ENCODE results near the gene KSR1.
"Not testable (repeated sequence)": the region's sequence is repeated elsewhere in the genome, so short reads cannot be mapped to it uniquely, and the experiment has no call there.

The KSR1 gene

GRCh38 chr17:27455914-27456680 lies at the start of gene KSR1:
Gene KSR1, plus strand, starts transcription at chr17:27456448. Its CDS starts 196 bp downstream, at chr17:27456644.
- DNase-seq = peak; percentile 86

GRCh38 chr17:27407916-27408864 lies 48.1 kb upstream of the KSR1 start:
- no peak for DNase-seq

DNA sequence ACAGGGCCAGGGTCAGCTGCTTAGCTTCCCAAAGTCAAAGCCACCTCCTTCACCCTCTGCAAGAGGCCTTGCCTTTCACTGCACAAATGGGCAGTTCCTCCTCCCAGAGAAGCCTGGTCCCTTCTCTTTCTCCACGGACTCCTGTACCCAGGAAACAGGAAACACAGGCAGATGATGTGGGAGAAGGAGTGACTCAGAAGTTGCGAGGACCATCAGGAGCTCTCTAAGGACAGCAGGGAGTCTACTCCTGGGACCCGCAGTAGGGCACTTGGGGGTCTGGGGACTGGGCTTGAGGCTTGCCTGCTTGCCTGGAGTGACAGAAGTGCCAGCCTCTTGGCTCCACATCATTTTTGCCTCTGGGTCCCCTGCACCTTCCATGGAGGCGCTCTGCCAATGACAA lies 47.4 kb upstream of the KSR1 start:
- no peak for DNase-seq

- DNase-seq = not testable (repeated sequence)
Measured at GRCh38 chr17:27412158-27412557, 44.1 kb upstream of the KSR1 start.

DNA sequence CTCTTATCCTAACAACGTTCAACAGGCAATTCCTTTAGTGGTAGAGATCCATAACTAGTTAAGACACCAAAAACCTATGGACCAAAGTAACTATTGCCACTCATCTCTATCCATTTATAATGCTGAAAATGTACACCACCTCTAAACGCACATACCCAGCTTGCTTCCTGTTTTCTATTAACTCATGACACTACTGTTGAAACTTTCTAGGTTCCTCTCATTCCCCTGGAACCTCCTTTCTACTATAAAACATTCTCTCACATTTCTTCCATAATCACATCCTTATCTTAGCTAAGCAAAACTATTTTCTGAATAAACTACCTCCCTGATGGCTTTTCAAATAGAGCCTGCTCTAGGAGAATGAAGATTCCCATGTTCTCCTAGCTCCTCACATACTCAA lies 42.9 kb upstream of the KSR1 start:
- DNase-seq = no peak

DNA sequence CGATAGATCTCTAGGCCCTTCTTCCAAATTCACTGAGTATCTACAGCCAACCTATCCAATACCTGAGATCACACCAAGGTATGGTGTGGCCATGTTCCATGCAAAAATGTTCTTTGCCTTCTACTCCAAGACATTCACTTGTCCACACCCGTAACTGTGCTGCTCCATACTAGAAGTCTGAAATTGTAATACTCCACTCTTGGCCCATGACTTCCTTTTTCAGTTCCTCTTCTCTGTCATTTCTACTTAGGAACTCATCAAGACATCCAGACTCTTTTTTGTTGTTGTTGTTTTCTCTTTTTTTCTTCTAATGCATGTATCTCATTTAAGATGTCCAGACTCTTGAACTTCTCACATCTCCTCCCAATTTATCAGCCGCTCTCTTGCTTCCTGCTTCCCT lies 42.5 kb upstream of the KSR1 start:
- DNase-seq = no peak

DNA sequence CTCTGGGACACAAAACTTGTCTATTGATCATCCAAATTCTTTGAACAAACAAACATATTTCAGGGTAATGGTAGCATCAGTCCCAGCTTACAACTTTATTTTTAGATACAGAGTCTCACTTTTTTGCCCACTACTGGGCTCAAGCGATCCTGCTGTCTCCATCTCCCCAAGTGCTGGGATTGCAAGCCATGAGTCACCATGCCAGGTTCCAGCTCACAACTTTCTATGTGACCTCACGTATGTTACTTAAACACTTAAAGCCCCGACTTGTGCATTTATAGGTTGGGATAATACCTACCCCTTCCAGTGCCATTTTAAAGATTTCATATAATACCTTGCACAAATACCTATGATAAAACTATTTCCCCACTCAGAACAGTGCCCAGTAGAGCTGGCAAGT lies 42.0 kb upstream of the KSR1 start:
- DNase-seq = no peak

GRCh38 chr17:27414694-27415093 lies 41.6 kb upstream of the KSR1 start:
- no peak for DNase-seq

DNA sequence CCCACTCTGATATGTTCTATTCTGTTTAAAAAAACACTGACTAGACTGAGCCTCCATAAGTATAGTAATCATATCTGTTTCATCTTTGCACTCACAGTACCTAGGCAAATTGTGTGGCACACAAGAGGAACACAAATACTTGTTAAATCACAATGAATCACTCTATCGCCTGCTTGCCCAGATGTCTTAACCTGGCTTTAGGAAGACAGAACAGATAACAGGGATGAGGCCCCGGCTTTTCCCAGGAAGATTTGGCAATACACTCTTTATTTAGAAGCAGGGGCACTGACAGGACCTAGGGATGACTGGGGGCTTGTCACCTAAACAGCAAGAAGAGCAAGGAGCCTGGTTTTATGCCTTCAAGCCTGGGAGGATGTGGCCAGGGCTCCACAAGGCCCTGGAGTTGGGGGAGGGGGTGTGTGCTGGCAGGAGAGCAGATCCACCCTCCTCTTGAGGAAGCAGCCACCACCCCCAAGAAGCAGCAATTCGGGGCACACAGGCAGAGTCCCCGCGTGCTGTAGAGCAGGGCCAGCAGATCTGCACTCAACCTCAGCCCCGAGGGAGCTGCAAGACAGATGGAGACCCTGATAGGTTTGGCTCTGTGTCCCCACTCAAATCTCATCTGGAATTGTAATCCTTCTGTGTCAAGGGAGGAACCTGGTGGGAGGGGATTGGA lies 41.0 kb upstream of the KSR1 start:
- DNase-seq = no peak

DNA sequence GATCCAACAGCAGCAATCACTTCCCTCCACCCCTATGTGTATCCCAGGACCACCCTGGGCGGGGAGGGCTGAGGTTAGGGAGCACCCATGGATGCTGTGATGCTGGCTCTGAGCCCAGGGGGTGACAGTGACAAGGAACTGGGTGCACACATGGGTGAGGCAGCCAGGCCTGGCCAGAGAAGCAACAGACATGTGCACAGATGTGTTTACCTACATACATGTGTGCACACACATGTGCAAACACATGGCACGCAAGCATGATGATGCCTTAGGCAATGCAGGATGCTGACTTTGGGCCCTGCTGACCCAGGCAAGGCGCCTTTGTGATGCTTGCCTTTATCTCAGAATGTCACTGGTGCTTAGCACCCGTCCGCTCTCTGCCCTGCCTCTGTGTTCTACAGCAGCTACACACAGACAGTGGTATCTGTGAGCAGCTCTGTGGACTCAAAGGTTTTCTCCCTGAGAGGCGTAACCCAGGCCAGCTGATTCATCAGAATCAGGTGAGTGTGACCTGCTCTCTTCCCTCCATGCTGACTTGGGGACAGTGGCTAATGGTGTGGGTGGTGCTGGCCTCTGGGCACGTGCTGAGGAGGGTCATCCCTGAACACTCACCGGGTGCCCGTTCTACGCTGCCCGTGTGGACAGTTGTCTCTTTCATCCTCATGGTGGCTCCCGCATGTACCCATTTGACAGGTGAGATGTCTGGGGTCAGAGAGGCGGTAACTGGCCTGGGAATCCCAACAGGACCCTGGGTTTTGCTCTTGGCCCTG lies 38.5 kb upstream of the KSR1 start:
- no peak for DNase-seq

- DNase-seq = no peak
Measured at GRCh38 chr17:27418366-27418615, 38.0 kb upstream of the KSR1 start.

DNA sequence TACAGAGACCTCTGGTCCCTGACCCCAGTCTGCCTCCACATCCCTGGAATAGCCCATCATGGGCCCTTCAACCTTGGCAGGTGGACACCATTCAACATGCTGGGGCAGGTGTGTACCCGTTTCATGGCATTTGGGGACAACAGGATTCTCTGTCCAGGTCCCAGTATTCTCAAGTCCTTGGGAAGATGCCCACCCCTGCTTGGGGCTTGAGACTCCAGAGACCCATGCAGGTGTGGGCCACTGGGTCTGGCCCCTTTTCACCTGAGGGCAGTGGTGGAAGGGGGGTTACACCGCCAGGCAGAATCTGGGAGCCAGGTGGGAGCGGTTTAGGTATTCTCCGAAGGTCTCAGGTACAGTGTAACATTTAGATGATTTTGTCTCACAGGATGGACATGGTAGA lies 37.1 kb upstream of the KSR1 start:
- DNase-seq = no peak

DNA sequence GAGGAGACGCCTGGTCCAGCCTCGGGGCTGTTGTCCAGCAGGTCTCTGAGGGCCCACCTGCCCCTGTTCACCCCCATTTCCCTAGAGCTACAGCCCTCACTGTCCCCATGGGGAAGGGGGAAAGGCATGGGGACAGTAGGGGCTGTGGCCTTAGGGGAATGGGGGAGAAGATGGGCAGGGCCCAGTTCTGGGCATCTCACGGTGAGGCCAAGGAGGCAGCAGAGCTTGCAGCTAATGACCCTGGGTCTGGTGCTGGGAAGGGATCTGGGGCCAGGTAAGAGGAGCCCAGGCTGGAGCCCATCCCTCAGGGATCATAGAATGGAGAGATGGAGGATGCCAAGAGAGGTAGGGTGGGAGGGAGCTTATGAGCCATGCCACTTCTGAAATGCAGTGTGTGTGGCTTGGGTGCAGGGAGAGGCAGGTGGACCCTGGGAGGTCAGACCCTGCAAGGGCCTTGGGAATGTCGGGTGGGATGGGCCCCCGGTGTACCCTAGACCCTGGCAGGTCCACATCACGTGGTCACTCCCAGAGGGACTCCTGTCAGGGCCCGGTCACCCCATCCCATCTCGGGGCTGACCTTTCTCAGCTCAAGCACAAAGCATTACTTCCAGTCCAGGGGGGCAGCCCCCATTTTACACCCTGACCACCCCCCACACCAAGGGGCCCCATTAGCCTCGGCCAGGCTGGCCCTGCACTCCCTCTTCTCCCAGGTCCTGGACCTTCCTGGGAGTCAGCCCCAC lies 35.9 kb upstream of the KSR1 start:
- no peak for DNase-seq

DNA sequence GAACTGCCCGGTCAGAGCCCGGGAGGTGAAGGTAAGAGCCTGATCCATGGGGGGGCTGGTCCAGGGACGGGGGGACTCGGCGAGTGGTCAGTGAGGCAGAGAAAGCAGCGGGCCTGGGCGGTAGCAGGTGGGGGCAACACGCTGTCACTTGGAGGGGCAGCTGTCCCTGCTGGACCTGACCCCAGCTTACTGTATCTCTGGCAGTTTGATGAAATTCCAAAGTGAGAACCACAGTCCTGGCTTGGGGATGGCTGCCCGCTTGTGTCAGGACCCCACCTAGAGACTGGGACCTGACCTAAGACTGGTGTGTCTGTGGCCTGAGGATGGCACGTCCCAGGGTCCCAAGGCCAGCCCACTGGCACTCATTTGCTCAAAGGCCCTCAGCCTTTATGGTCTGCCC lies 35.1 kb upstream of the KSR1 start:
- DNase-seq = no peak

DNA sequence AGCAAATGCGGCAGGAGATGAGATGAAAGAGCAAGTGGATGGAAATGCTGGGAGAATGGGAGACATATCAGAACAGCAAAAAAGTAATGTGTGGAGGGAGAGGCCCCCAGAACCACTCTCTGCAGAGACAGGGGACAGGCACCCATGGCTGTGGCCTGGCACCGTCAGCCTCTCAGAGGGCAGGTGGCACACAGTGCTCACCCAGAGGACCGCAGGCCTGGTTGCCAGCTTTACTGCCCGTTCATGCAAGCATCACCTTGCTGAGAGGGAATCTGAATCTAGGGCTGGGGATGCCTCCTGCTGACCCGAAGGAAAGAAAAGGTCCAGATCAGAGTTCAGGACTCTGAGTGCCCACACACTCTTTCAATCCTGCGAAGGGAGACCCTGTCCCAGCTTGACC lies 34.6 kb upstream of the KSR1 start:
- not testable (repeated sequence) for DNase-seq

- no peak for DNase-seq
Measured at GRCh38 chr17:27422601-27423000, 33.6 kb upstream of the KSR1 start.

DNA sequence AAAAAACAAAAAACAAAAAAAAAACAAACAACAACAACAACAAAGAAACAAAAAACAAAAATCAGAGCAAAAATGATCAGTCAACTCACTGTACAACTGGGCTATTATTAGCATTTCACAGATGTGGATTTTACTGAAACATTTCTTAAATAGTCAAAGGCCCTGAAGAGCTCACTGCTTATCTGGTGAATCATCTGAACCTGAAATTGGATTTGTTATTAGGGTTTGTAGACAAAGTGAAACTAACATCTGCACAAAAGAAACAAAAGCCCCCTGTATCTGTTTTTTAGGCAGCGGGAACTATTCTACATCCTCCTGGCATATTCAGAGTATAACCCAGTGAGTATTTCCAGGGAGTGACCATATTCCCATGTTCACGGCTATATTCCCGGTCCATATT lies 32.6 kb upstream of the KSR1 start:
- DNase-seq = no peak

GRCh38 chr17:27424516-27424915 lies 31.7 kb upstream of the KSR1 start:
- DNase-seq = no peak

GRCh38 chr17:27424941-27425340 lies 31.3 kb upstream of the KSR1 start:
- DNase-seq = no peak

- DNase-seq = not testable (repeated sequence)
Measured at GRCh38 chr17:27425571-27425970, 30.7 kb upstream of the KSR1 start.

DNA sequence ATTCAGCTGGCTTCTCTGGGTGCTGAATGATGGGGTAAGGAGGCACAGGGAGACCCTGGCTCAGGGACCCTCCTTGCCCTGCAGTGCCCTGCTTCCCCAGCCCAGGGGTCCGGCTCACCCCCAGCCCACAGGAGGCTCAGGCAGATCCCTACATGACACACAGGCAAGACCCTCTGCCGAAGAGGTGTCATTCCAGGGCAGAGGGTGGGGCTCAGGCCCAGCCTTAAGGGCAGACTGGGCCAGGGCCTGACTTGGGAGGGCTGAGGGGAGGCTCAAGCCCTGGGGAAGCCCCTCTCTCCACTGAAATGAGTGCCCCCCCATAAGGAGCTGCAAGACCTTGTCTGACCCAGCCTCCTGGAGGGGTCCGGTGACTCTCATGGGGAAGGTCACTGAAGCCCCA lies 30.3 kb upstream of the KSR1 start:
- DNase-seq = no peak

GRCh38 chr17:27426471-27426870 lies 29.8 kb upstream of the KSR1 start:
- DNase-seq = not testable (repeated sequence)
